ENCODE data around the gene ZNF791. TPM values are rescaled to one million over a fixed set of nuclear protein-coding genes. Genes with fewer than 3 reads are reported as not detected.

The ZNF791 gene
- total and polyA plus RNA-seq, 2 experiments from 2014 or later: 11.5 to 16.2 TPM

GRCh38 chr19:12665281-12665573 is 54.5 kb downstream of the ZNF791 start:
- Histone ChIP-seq H4K20me1 (ENCODE audit: insufficient read depth, poor library complexity, severe bottlenecking) (no peaks in the 10 kb centered on the region), H3K4me1 (ENCODE audit: insufficient read depth) (peaks cover 14% of the 10 kb centered on the region), H3K9me2 (replicated peaks; ENCODE audit: insufficient read depth) (no peaks in the 10 kb centered on the region), H3K4me3 (no peak overlapping the region), H3K9me3 (ENCODE audit: low read depth) (no peaks in the 10 kb centered on the region), H3K4me2 (no peak overlapping the region), H3K79me2 (peaks cover 34% of the 10 kb centered on the region), H3K27me3 (no peaks in the 10 kb centered on the region), H3K36me3 (replicated peaks; ENCODE audit: insufficient read depth, low read depth) (no peaks in the 10 kb centered on the region), H3K27ac (no peak overlapping the region), H2AFZ (no peak overlapping the region)
- DNase-seq (ENCODE audit: low spot score): no peak
- no peak for TF ChIP-seq CTCF (IDR thresholded peaks at IDR 0.05; ENCODE audit: poor library complexity)
- TF ChIP-seq EZH2phosphoT487 (IDR thresholded peaks at IDR 0.05; ENCODE audit: low read depth, severe bottlenecking, unreplicated experiment): no peak
- no peak for TF ChIP-seq EZH2 (IDR thresholded peaks at IDR 0.05; ENCODE audit: borderline replicate concordance)
- 95% methylated on average over 10 of the region's 10 CpGs for WGBS (ENCODE audit: low lambda C conversion rate, missing lambda C conversion rate)

- no peak for DNase-seq (ENCODE audit: low spot score)
- Histone ChIP-seq H3K27me3 (no peaks in the 10 kb centered on the region), H3K36me3 (replicated peaks; ENCODE audit: insufficient read depth, low read depth) (no peaks in the 10 kb centered on the region), H3K9me3 (ENCODE audit: low read depth) (no peaks in the 10 kb centered on the region), H4K20me1 (ENCODE audit: insufficient read depth, poor library complexity, severe bottlenecking) (no peaks in the 10 kb centered on the region), H3K4me3 (peak overlapping the region; percentile 91), H2AFZ (no peak overlapping the region), H3K27ac (peak overlapping the region; percentile 77), H3K4me1 (ENCODE audit: insufficient read depth) (peaks cover 14% of the 10 kb centered on the region), H3K79me2 (peaks cover 40% of the 10 kb centered on the region), H3K4me2 (peak overlapping the region; percentile 98), H3K9me2 (replicated peaks; ENCODE audit: insufficient read depth) (no peaks in the 10 kb centered on the region)
- 71% methylated on average over 11 of the region's 12 CpGs for WGBS (ENCODE audit: low lambda C conversion rate, missing lambda C conversion rate)
- TF ChIP-seq CTCF (IDR thresholded peaks at IDR 0.05; ENCODE audit: poor library complexity) (no peak), EZH2 (IDR thresholded peaks at IDR 0.05; ENCODE audit: borderline replicate concordance) (no peak)
These were observed 55.0 kb downstream of the ZNF791 start for GRCh38 chr19:12665671-12666264.

GRCh38 chr19:12666265-12667048 is 55.7 kb downstream of the ZNF791 start, which contains the start of the genes MAN2B1 and WDR83:
MAN2B1 (minus strand) TSS chr19:12666742; CDS start chr19:12666701, 41 bp downstream.
WDR83 (plus strand) TSS chr19:12666807; CDS start chr19:12669791, 2,984 bp downstream.
- H3K27ac ChIP-seq: peak within 1 kb of the TSS; percentile 77
- peaks cover 14% of the 10 kb centered on the region for H3K4me1 ChIP-seq (ENCODE audit: insufficient read depth)
- H3K9me3 ChIP-seq (ENCODE audit: low read depth): no peaks in the 10 kb centered on the region
- WGBS (ENCODE audit: low lambda C conversion rate, missing lambda C conversion rate): 8% methylated on average over 31 of the region's 46 CpGs
- H3K4me2 ChIP-seq: peak within 1 kb of the TSS; percentile 98
- DNase-seq (ENCODE audit: low spot score): peak; percentile 93
- H3K36me3 ChIP-seq (replicated peaks; ENCODE audit: insufficient read depth, low read depth): no peaks in the 10 kb centered on the region
- peak within 1 kb of the TSS; percentile 91 for H3K4me3 ChIP-seq
- H3K79me2 ChIP-seq: peaks cover 44% of the 10 kb centered on the region
- H4K20me1 ChIP-seq (ENCODE audit: insufficient read depth, poor library complexity, severe bottlenecking): no peaks in the 10 kb centered on the region
- no peaks in the 10 kb centered on the region for H3K27me3 ChIP-seq
- H2AFZ ChIP-seq: peak within 1 kb of the TSS; percentile 82
- no peak for TF ChIP-seq EZH2phosphoT487 (IDR thresholded peaks at IDR 0.05; ENCODE audit: low read depth, severe bottlenecking, unreplicated experiment)
- TF ChIP-seq CTCF (IDR thresholded peaks at IDR 0.05; ENCODE audit: poor library complexity): no peak
- TF ChIP-seq EZH2 (IDR thresholded peaks at IDR 0.05; ENCODE audit: borderline replicate concordance): no peak
- H3K9me2 ChIP-seq (replicated peaks; ENCODE audit: insufficient read depth): no peaks in the 10 kb centered on the region

Measured in hepatocyte (in vitro differentiated cells).